Lower leg skin (tissue), 3 donors: Measurements from ENCODE around the gene NAMPT.

Experiments
- POLR2A ChIP-seq, 2 donors: fragments of 450-650 bp; IDR thresholded peaks; one replicate each; pipeline ENCODE4 v1.6.1; 2016 to 2017; ENCODE audit warnings: antibody characterized with exemption in 2 of 2, mild to moderate bottlenecking in 1 of 2, moderate library complexity in 1 of 2
- TF ChIP-seq, protein P1 (sequence below), 3 donors: fragments of 450-650 bp; IDR thresholded peaks; one replicate each; pipeline ENCODE4 v1.5.1; 2016; ENCODE audit warnings: antibody characterized with exemption in 3 of 3, mild to moderate bottlenecking in 3 of 3, moderate library complexity in 2 of 3

GRCh38 chr7:106285051-106285854, 470 bp upstream of the NAMPT start:
- TF ChIP-seq, protein P1, sequence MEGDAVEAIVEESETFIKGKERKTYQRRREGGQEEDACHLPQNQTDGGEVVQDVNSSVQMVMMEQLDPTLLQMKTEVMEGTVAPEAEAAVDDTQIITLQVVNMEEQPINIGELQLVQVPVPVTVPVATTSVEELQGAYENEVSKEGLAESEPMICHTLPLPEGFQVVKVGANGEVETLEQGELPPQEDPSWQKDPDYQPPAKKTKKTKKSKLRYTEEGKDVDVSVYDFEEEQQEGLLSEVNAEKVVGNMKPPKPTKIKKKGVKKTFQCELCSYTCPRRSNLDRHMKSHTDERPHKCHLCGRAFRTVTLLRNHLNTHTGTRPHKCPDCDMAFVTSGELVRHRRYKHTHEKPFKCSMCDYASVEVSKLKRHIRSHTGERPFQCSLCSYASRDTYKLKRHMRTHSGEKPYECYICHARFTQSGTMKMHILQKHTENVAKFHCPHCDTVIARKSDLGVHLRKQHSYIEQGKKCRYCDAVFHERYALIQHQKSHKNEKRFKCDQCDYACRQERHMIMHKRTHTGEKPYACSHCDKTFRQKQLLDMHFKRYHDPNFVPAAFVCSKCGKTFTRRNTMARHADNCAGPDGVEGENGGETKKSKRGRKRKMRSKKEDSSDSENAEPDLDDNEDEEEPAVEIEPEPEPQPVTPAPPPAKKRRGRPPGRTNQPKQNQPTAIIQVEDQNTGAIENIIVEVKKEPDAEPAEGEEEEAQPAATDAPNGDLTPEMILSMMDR (IDR thresholded peaks at IDR 0.05): no peak
- TF ChIP-seq POLR2A (IDR thresholded peaks at IDR 0.05): no peak
